Measurements from ENCODE around the gene INSL3. TPM values are rescaled to one million over a fixed set of nuclear protein-coding genes. Genes with fewer than 3 reads are reported as not detected.

The INSL3 gene
- total and polyA plus RNA-seq, 2 of the 13 experiments (the other 11 are each of a cell fraction or from before 2014, with no cell fraction given): 0.30 TPM; not detected in 1

DNA sequence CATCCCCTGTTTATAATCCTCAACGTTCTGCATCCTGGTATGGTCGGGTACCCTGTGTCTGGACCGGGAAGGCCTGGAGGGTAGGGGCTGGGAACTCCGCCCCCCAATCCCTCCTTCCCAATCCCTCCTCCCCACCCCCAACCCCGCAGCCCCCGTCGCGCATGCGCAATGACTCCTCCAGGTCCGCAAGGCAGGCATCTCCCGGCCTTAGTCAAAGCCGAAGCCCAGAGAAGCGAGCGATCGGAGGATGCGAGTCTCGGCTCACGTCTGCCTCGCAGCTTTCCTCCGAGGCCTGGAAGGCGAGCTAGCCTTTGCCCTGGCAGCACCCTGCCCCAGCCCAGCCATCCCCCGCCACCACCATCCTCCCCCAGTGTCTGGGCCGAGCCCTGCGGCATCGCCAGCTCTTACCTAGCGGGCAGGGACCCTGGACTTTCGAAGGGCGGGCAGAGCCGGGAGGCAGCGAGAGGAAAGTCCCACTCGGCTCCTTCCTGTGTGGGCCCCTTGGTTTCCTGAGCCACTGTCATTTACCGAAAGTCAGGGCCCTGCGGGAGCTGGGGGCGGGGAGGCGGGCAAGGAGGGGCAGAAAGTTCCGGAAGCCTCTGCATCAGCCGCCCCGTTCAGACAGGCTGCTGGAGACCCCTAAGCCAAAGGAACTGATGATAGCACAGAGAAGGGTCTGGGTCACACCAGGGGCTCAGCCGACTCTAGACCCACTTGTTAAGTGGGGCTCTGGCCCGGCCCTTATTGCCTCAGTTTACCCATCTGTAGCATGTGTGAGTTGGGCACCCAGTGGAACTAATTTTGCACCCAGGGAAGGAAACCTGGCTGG lies 26.4 kb upstream of the INSL3 start, which contains the start of gene JAK3 (continued):
- TF ChIP-seq, protein P1, sequence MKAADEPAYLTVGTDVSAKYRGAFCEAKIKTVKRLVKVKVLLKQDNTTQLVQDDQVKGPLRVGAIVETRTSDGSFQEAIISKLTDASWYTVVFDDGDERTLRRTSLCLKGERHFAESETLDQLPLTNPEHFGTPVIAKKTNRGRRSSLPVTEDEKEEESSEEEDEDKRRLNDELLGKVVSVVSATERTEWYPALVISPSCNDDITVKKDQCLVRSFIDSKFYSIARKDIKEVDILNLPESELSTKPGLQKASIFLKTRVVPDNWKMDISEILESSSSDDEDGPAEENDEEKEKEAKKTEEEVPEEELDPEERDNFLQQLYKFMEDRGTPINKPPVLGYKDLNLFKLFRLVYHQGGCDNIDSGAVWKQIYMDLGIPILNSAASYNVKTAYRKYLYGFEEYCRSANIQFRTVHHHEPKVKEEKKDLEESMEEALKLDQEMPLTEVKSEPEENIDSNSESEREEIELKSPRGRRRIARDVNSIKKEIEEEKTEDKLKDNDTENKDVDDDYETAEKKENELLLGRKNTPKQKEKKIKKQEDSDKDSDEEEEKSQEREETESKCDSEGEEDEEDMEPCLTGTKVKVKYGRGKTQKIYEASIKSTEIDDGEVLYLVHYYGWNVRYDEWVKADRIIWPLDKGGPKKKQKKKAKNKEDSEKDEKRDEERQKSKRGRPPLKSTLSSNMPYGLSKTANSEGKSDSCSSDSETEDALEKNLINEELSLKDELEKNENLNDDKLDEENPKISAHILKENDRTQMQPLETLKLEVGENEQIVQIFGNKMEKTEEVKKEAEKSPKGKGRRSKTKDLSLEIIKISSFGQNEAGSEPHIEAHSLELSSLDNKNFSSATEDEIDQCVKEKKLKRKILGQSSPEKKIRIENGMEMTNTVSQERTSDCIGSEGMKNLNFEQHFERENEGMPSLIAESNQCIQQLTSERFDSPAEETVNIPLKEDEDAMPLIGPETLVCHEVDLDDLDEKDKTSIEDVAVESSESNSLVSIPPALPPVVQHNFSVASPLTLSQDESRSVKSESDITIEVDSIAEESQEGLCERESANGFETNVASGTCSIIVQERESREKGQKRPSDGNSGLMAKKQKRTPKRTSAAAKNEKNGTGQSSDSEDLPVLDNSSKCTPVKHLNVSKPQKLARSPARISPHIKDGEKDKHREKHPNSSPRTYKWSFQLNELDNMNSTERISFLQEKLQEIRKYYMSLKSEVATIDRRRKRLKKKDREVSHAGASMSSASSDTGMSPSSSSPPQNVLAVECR (CRISPR knock-in tag; IDR thresholded peaks at IDR 0.05; ENCODE audit: borderline replicate concordance): peak; percentile 48; the same call in 1 of the 2 replicates
- TF ChIP-seq ISL2 (CRISPR knock-in tag; IDR thresholded peaks at IDR 0.05) (0 out of 2 replicates have a peak, but pooled peaks have one; percentile 47), PHF5A (CRISPR knock-in tag; IDR thresholded peaks at IDR 0.05; ENCODE audit: low read depth, unreplicated experiment) (no peak), CENPBD1 (CRISPR knock-in tag; IDR thresholded peaks at IDR 0.05; ENCODE audit: borderline replicate concordance, low read depth) (no peak), ZNF674 (CRISPR knock-in tag; IDR thresholded peaks at IDR 0.05; ENCODE audit: low read depth) (no peak), PRPF4 (IDR thresholded peaks at IDR 0.05; ENCODE audit: low read depth, low read length, poor library complexity, severe bottlenecking) (no peak), RAD51 (IDR thresholded peaks at IDR 0.05; ENCODE audit: borderline replicate concordance) (no peak), AGO2 (optimal IDR thresholded peaks at IDR 0.05; ENCODE audit: low read depth, low read length) (no peak), TRIM24 (CRISPR knock-in tag; IDR thresholded peaks at IDR 0.05) (no peak), ZNF562 (CRISPR knock-in tag; IDR thresholded peaks at IDR 0.05; ENCODE audit: borderline replicate concordance) (no peak), JARID2 (CRISPR knock-in tag; IDR thresholded peaks at IDR 0.05; ENCODE audit: insufficient replicate concordance) (no peak), POGZ (CRISPR knock-in tag; IDR thresholded peaks at IDR 0.05) (peak; percentile 16; the same call in 1 of the 2 replicates), RBM22 (optimal IDR thresholded peaks at IDR 0.05; ENCODE audit: low read length) (no peak), ELK4 (CRISPR knock-in tag; IDR thresholded peaks at IDR 0.05; ENCODE audit: borderline replicate concordance) (no peak), HNRNPH1 (optimal IDR thresholded peaks at IDR 0.05; ENCODE audit: low read depth, low read length) (no peak), SMYD3 (CRISPR knock-in tag; IDR thresholded peaks at IDR 0.05) (no peak), HMG20A (CRISPR knock-in tag; IDR thresholded peaks at IDR 0.05; ENCODE audit: borderline replicate concordance) (no peak), MATR3 (CRISPR knock-in tag; IDR thresholded peaks at IDR 0.05) (no peak), GATAD2A (CRISPR knock-in tag; IDR thresholded peaks at IDR 0.05) (peak; percentile 37), NFRKB (IDR thresholded peaks at IDR 0.05) (no peak), TCF12 (IDR thresholded peaks at IDR 0.05) (no peak), TCF12 (CRISPR knock-in tag; IDR thresholded peaks at IDR 0.05) (no peak), ZNF850 (CRISPR knock-in tag; conservative IDR thresholded peaks at IDR 0.05) (no peak)
- TF ChIP-seq, protein P2, sequence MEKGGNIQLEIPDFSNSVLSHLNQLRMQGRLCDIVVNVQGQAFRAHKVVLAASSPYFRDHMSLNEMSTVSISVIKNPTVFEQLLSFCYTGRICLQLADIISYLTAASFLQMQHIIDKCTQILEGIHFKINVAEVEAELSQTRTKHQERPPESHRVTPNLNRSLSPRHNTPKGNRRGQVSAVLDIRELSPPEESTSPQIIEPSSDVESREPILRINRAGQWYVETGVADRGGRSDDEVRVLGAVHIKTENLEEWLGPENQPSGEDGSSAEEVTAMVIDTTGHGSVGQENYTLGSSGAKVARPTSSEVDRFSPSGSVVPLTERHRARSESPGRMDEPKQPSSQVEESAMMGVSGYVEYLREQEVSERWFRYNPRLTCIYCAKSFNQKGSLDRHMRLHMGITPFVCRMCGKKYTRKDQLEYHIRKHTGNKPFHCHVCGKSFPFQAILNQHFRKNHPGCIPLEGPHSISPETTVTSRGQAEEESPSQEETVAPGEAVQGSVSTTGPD (CRISPR knock-in tag; IDR thresholded peaks at IDR 0.05): no peak
